ENCODE results near the gene NRAS.

DNA sequence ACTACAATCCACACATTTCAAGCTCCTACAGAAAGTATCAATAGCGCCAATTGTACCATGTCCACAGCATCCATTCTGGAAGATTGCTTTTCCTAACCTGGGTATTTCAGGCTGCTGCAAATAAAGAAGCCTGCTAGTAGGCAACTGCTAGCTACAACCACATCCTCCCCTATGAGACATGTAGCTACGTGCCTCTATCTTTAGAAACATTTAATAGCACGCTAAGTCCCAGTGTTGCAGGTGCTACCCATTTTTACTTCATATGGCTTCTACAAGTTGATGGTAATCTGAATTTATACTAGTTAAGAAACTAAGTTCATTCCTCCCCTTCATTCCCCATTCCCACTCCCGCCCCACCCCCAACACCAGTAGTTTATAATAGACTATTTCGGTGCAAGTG is 13.8 kb downstream of the NRAS start:
- TF ChIP-seq POLR2A (IDR thresholded peaks at IDR 0.05) (no peak), EP300 (IDR thresholded peaks at IDR 0.05) (no peak)
- TF ChIP-seq, protein P1, sequence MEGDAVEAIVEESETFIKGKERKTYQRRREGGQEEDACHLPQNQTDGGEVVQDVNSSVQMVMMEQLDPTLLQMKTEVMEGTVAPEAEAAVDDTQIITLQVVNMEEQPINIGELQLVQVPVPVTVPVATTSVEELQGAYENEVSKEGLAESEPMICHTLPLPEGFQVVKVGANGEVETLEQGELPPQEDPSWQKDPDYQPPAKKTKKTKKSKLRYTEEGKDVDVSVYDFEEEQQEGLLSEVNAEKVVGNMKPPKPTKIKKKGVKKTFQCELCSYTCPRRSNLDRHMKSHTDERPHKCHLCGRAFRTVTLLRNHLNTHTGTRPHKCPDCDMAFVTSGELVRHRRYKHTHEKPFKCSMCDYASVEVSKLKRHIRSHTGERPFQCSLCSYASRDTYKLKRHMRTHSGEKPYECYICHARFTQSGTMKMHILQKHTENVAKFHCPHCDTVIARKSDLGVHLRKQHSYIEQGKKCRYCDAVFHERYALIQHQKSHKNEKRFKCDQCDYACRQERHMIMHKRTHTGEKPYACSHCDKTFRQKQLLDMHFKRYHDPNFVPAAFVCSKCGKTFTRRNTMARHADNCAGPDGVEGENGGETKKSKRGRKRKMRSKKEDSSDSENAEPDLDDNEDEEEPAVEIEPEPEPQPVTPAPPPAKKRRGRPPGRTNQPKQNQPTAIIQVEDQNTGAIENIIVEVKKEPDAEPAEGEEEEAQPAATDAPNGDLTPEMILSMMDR (IDR thresholded peaks at IDR 0.05), result no peak

Data from sigmoid colon (tissue), 4 donors.